Astrocyte of the spinal cord (primary cell): Measurements from ENCODE around the gene GC.

Experiments
- DNase-seq: peaks from one replicate; pipeline ENCODE4 v3.0.0; 2011; ENCODE audit warnings: low read depth, low spot score
- H3K4me3 ChIP-seq: 2 replicates; pipeline ENCODE4 v1.5.1; 2011; ENCODE audit warnings: low read depth, mild to moderate bottlenecking, low read length, moderate library complexity
- CTCF ChIP-seq: IDR thresholded peaks from 2 replicates; pipeline ENCODE4 v1.5.1; 2012; ENCODE audit warnings: low read depth, mild to moderate bottlenecking, low read length, inconsistent platforms
- in situ Hi-C: cut with HindIII; loops from 2 replicates; pipeline ENCODE4 v1.10.0; 2017; ENCODE audit warnings: low sequenced_read_pairs

The GC gene

GRCh38 chr4:71783972-71784371 lies at the start of gene GC:
Gene GC (minus strand): TSS chr4:71784079. CDS start chr4:71784018, 61 bp downstream.
- no peak for TF ChIP-seq CTCF
- H3K4me3 ChIP-seq, result no peak within 1 kb of the TSS
- in situ Hi-C loops, result no loop called here
- DNase-seq, result no peak

GRCh38 chr4:71833232-71833900 lies 49.5 kb upstream of the GC start:
- H3K4me3 ChIP-seq, result no peak overlapping the region
- TF ChIP-seq CTCF, result no peak
- no peak for DNase-seq
- in situ Hi-C loops, result no loop called here

- DNase-seq, result no peak
- in situ Hi-C loops, result no loop called here
- no peak overlapping the region for H3K4me3 ChIP-seq
- TF ChIP-seq CTCF, result no peak
Observed at GRCh38 chr4:71832049-71832448, 48.2 kb upstream of the GC start.

- in situ Hi-C loops, result no loop called here
- H3K4me3 ChIP-seq, result no peak overlapping the region
- no peak for DNase-seq
- no peak for TF ChIP-seq CTCF
Observed at GRCh38 chr4:71830497-71831190, 46.8 kb upstream of the GC start.

GRCh38 chr4:71828470-71828869 lies 44.6 kb upstream of the GC start:
- no peak for TF ChIP-seq CTCF
- in situ Hi-C loops, result no loop called here
- H3K4me3 ChIP-seq, result no peak overlapping the region
- no peak for DNase-seq

- TF ChIP-seq CTCF, result no peak
- in situ Hi-C loops, result no loop called here
- no peak for DNase-seq
- no peak overlapping the region for H3K4me3 ChIP-seq
Observed at GRCh38 chr4:71827826-71828225, 43.9 kb upstream of the GC start.
